ENCODE results near the gene TTLL9.

- TF ChIP-seq ZNF274 (IDR thresholded peaks at IDR 0.05; ENCODE audit: low read depth, low read length) (no peak), SUZ12 (IDR thresholded peaks at IDR 0.05; ENCODE audit: extremely low read depth, insufficient read depth, insufficient read length) (no peak), YY1 (IDR thresholded peaks at IDR 0.05; ENCODE audit: insufficient read depth, insufficient read length) (no peak)
Observed at GRCh38 chr20:31908424-31908823, 38.0 kb downstream of the TTLL9 start.

Data from NT2/D1 (cell line).